ENCODE results near the gene SCUBE2. TPM values are rescaled to one million over a fixed set of nuclear protein-coding genes. Genes with fewer than 3 reads are reported as not detected.

The SCUBE2 gene
- total and polyA plus RNA-seq, 4 donors = 2.4 to 6.0 (median 3.8) TPM

- Histone ChIP-seq H3K9me3 (ENCODE audit: control insufficient read depth, low read length) (no peaks in the 10 kb centered on the region), H3K27ac (ENCODE audit: low read depth in 1 of 2, low read length in 2 of 2) (no peak overlapping the region), H3K4me1 (ENCODE audit: control insufficient read depth in 1 of 2, insufficient read depth in 2 of 2, low read length in 2 of 2) (no peaks in the 10 kb centered on the region), H3K27me3 (ENCODE audit: control insufficient read depth in 1 of 2, insufficient read depth in 2 of 2, low read length in 1 of 2) (no peaks in the 10 kb centered on the region), H3K36me3 (ENCODE audit: control insufficient read depth in 1 of 2, insufficient read depth in 2 of 2, low read length in 1 of 2) (no peaks in the 10 kb centered on the region), H3K4me3 (ENCODE audit: low read length in 2 of 2) (no peak overlapping the region)
- 95 to 97% methylated on average over 5 of the region's 5 CpGs for WGBS, 2 donors
- ATAC-seq (ENCODE audit: low FRiP score) (no peak), DNase-seq (no peak)
- intact Hi-C loops (cut with DNase I) = no loop called here
Measured at GRCh38 chr11:9096427-9096826, 5.0 kb upstream of the SCUBE2 start.

- ATAC-seq (ENCODE audit: low FRiP score) (no peak), DNase-seq (no peak)
- no peaks in the 10 kb centered on the region for H3K36me3 ChIP-seq (ENCODE audit: control insufficient read depth in 1 of 2, insufficient read depth in 2 of 2, low read length in 1 of 2)
- no peak overlapping the region for H3K27ac ChIP-seq (ENCODE audit: low read depth in 1 of 2, low read length in 2 of 2)
- no peaks in the 10 kb centered on the region for H3K4me1 ChIP-seq (ENCODE audit: control insufficient read depth in 1 of 2, insufficient read depth in 2 of 2, low read length in 2 of 2)
- H3K9me3 ChIP-seq (ENCODE audit: control insufficient read depth, low read length) = no peaks in the 10 kb centered on the region
- no peak overlapping the region for H3K4me3 ChIP-seq (ENCODE audit: low read length in 2 of 2)
- WGBS, 2 donors = 95% methylated on average over 12 of the region's 12 CpGs
- intact Hi-C loops (cut with DNase I) = no loop called here
- no peaks in the 10 kb centered on the region for H3K27me3 ChIP-seq (ENCODE audit: control insufficient read depth in 1 of 2, insufficient read depth in 2 of 2, low read length in 1 of 2)
Measured at GRCh38 chr11:9095421-9095820, 4.0 kb upstream of the SCUBE2 start.

- no peaks in the 10 kb centered on the region for H3K36me3 ChIP-seq (ENCODE audit: control insufficient read depth in 1 of 2, insufficient read depth in 2 of 2, low read length in 1 of 2)
- H3K4me1 ChIP-seq (ENCODE audit: control insufficient read depth in 1 of 2, insufficient read depth in 2 of 2, low read length in 2 of 2) = no peaks in the 10 kb centered on the region
- no peak for DNase-seq
- 97 to 98% methylated on average over 8 of the region's 8 CpGs for WGBS, 2 donors
- H3K27ac ChIP-seq (ENCODE audit: low read depth in 1 of 2, low read length in 2 of 2) = no peak overlapping the region
- intact Hi-C loops (cut with DNase I) = no loop called here
- H3K9me3 ChIP-seq (ENCODE audit: control insufficient read depth, low read length) = no peaks in the 10 kb centered on the region
- H3K4me3 ChIP-seq (ENCODE audit: low read length in 2 of 2) = no peak overlapping the region
- no peaks in the 10 kb centered on the region for H3K27me3 ChIP-seq (ENCODE audit: control insufficient read depth in 1 of 2, insufficient read depth in 2 of 2, low read length in 1 of 2)
- no peak for ATAC-seq (ENCODE audit: low FRiP score)
Measured at GRCh38 chr11:9094420-9094819, 3.0 kb upstream of the SCUBE2 start.

GRCh38 chr11:9092853-9093778, 1.7 kb upstream of the SCUBE2 start:
- Histone ChIP-seq H3K9me3 (ENCODE audit: control insufficient read depth, low read length) (no peaks in the 10 kb centered on the region), H3K27ac (ENCODE audit: low read depth in 1 of 2, low read length in 2 of 2) (no peak overlapping the region), H3K27me3 (ENCODE audit: control insufficient read depth in 1 of 2, insufficient read depth in 2 of 2, low read length in 1 of 2) (no peaks in the 10 kb centered on the region), H3K36me3 (ENCODE audit: control insufficient read depth in 1 of 2, insufficient read depth in 2 of 2, low read length in 1 of 2) (no peaks in the 10 kb centered on the region), H3K4me1 (ENCODE audit: control insufficient read depth in 1 of 2, insufficient read depth in 2 of 2, low read length in 2 of 2) (no peaks in the 10 kb centered on the region), H3K4me3 (ENCODE audit: low read length in 2 of 2) (no peak overlapping the region)
- 65 to 74% methylated on average over 10 of the region's 10 CpGs for WGBS, 2 donors
- intact Hi-C loops (cut with DNase I) = no loop called here
- DNase-seq = no peak
- ATAC-seq (ENCODE audit: low FRiP score) = no peak

- no peak overlapping the region for H3K4me3 ChIP-seq (ENCODE audit: low read length in 2 of 2)
- DNase-seq (no peak), ATAC-seq (ENCODE audit: low FRiP score) (no peak)
- H3K9me3 ChIP-seq (ENCODE audit: control insufficient read depth, low read length) = no peaks in the 10 kb centered on the region
- H3K27me3 ChIP-seq (ENCODE audit: control insufficient read depth in 1 of 2, insufficient read depth in 2 of 2, low read length in 1 of 2) = no peaks in the 10 kb centered on the region
- H3K36me3 ChIP-seq (ENCODE audit: control insufficient read depth in 1 of 2, insufficient read depth in 2 of 2, low read length in 1 of 2) = no peaks in the 10 kb centered on the region
- intact Hi-C loops (cut with DNase I) = no loop called here
- H3K4me1 ChIP-seq (ENCODE audit: control insufficient read depth in 1 of 2, insufficient read depth in 2 of 2, low read length in 2 of 2) = no peaks in the 10 kb centered on the region
- H3K27ac ChIP-seq (ENCODE audit: low read depth in 1 of 2, low read length in 2 of 2) = no peak overlapping the region
- WGBS, 2 donors = 83 to 87% methylated on average over 4 of the region's 4 CpGs
Measured at GRCh38 chr11:9092072-9092471, 673 bp upstream of the SCUBE2 start.

- Histone ChIP-seq H3K27ac (ENCODE audit: low read depth in 1 of 2, low read length in 2 of 2) (no peak overlapping the region), H3K4me1 (ENCODE audit: control insufficient read depth in 1 of 2, insufficient read depth in 2 of 2, low read length in 2 of 2) (no peaks in the 10 kb centered on the region), H3K9me3 (ENCODE audit: control insufficient read depth, low read length) (no peaks in the 10 kb centered on the region), H3K36me3 (ENCODE audit: control insufficient read depth in 1 of 2, insufficient read depth in 2 of 2, low read length in 1 of 2) (no peaks in the 10 kb centered on the region), H3K27me3 (ENCODE audit: control insufficient read depth in 1 of 2, insufficient read depth in 2 of 2, low read length in 1 of 2) (no peaks in the 10 kb centered on the region), H3K4me3 (ENCODE audit: low read length in 2 of 2) (peak overlapping the region; percentile 49 to 60)
- intact Hi-C loops (cut with DNase I) = no loop called here
- no peak for DNase-seq
- no peak for ATAC-seq (ENCODE audit: low FRiP score)
- 37 to 45% methylated on average over 20 of the region's 20 CpGs for WGBS, 2 donors
Measured at GRCh38 chr11:9090488-9091043, 833 bp downstream of the SCUBE2 start.

GRCh38 chr11:9089636-9090035, 1.8 kb downstream of the SCUBE2 start:
- no peaks in the 10 kb centered on the region for H3K4me1 ChIP-seq (ENCODE audit: control insufficient read depth in 1 of 2, insufficient read depth in 2 of 2, low read length in 2 of 2)
- H3K4me3 ChIP-seq (ENCODE audit: low read length in 2 of 2) = no peak overlapping the region
- intact Hi-C loops (cut with DNase I) = no loop called here
- 95 to 99% methylated on average over 6 of the region's 6 CpGs for WGBS, 2 donors
- H3K27me3 ChIP-seq (ENCODE audit: control insufficient read depth in 1 of 2, insufficient read depth in 2 of 2, low read length in 1 of 2) = no peaks in the 10 kb centered on the region
- no peak overlapping the region for H3K27ac ChIP-seq (ENCODE audit: low read depth in 1 of 2, low read length in 2 of 2)
- no peak for ATAC-seq (ENCODE audit: low FRiP score)
- no peaks in the 10 kb centered on the region for H3K36me3 ChIP-seq (ENCODE audit: control insufficient read depth in 1 of 2, insufficient read depth in 2 of 2, low read length in 1 of 2)
- no peaks in the 10 kb centered on the region for H3K9me3 ChIP-seq (ENCODE audit: control insufficient read depth, low read length)
- no peak for DNase-seq

GRCh38 chr11:9089061-9089460, 2.3 kb downstream of the SCUBE2 start:
- Histone ChIP-seq H3K4me1 (ENCODE audit: control insufficient read depth in 1 of 2, insufficient read depth in 2 of 2, low read length in 2 of 2) (no peaks in the 10 kb centered on the region), H3K4me3 (ENCODE audit: low read length in 2 of 2) (no peak overlapping the region), H3K9me3 (ENCODE audit: control insufficient read depth, low read length) (no peaks in the 10 kb centered on the region), H3K27ac (ENCODE audit: low read depth in 1 of 2, low read length in 2 of 2) (no peak overlapping the region), H3K36me3 (ENCODE audit: control insufficient read depth in 1 of 2, insufficient read depth in 2 of 2, low read length in 1 of 2) (no peaks in the 10 kb centered on the region), H3K27me3 (ENCODE audit: control insufficient read depth in 1 of 2, insufficient read depth in 2 of 2, low read length in 1 of 2) (no peaks in the 10 kb centered on the region)
- DNase-seq = no peak
- intact Hi-C loops (cut with DNase I) = no loop called here
- WGBS, 2 donors = 70 to 76% methylated on average over 3 of the region's 3 CpGs
- no peak for ATAC-seq (ENCODE audit: low FRiP score)

- no peaks in the 10 kb centered on the region for H3K4me1 ChIP-seq (ENCODE audit: control insufficient read depth in 1 of 2, insufficient read depth in 2 of 2, low read length in 2 of 2)
- no peak overlapping the region for H3K4me3 ChIP-seq (ENCODE audit: low read length in 2 of 2)
- no peaks in the 10 kb centered on the region for H3K9me3 ChIP-seq (ENCODE audit: control insufficient read depth, low read length)
- ATAC-seq (ENCODE audit: low FRiP score) (no peak), DNase-seq (no peak)
- H3K27me3 ChIP-seq (ENCODE audit: control insufficient read depth in 1 of 2, insufficient read depth in 2 of 2, low read length in 1 of 2) = no peaks in the 10 kb centered on the region
- H3K36me3 ChIP-seq (ENCODE audit: control insufficient read depth in 1 of 2, insufficient read depth in 2 of 2, low read length in 1 of 2) = no peaks in the 10 kb centered on the region
- no peak overlapping the region for H3K27ac ChIP-seq (ENCODE audit: low read depth in 1 of 2, low read length in 2 of 2)
- WGBS, 2 donors = 97% methylated on average over 4 of the region's 4 CpGs
- intact Hi-C loops (cut with DNase I) = no loop called here
Measured at GRCh38 chr11:9082575-9082974, 8.8 kb downstream of the SCUBE2 start.
